ENCODE measurements around the gene UGT1A7.
"Not testable (repeated sequence)": the region's sequence is repeated elsewhere in the genome, so short reads cannot be mapped to it uniquely, and the experiment has no call there.

The UGT1A7 gene

GRCh38 chr2:233714121-233714520, 32.4 kb downstream of the UGT1A7 start:
- no peak for DNase-seq

GRCh38 chr2:233718552-233718951, 36.9 kb downstream of the UGT1A7 start, which contains the start of gene UGT1A4:
Gene UGT1A4 (plus strand): TSS chr2:233718736. CDS start chr2:233718821, 85 bp downstream.
- no peak for DNase-seq

GRCh38 chr2:233728723-233729301, 47.1 kb downstream of the UGT1A7 start, which contains the start of gene UGT1A3:
Gene UGT1A3 (plus strand): TSS chr2:233729042. CDS start chr2:233729127, 85 bp downstream.
- DNase-seq = no peak

GRCh38 chr2:233736868-233737653, 55.4 kb downstream of the UGT1A7 start:
- DNase-seq = not testable (repeated sequence)

- no peak for DNase-seq
Observed at GRCh38 chr2:233740870-233741269, 59.2 kb downstream of the UGT1A7 start.

GRCh38 chr2:233743464-233744259, 62.0 kb downstream of the UGT1A7 start:
- DNase-seq = no peak

GRCh38 chr2:233745073-233745755, 63.5 kb downstream of the UGT1A7 start:
- no peak for DNase-seq

- not testable (repeated sequence) for DNase-seq
Observed at GRCh38 chr2:233745838-233746237, 64.1 kb downstream of the UGT1A7 start.

GRCh38 chr2:233746475-233747282, 65.0 kb downstream of the UGT1A7 start:
- DNase-seq = no peak

- no peak for DNase-seq
Observed at GRCh38 chr2:233747283-233747544, 65.5 kb downstream of the UGT1A7 start.

GRCh38 chr2:233750689-233751088, 69.0 kb downstream of the UGT1A7 start:
- not testable (repeated sequence) for DNase-seq

- not testable (repeated sequence) for DNase-seq
Observed at GRCh38 chr2:233751212-233752009, 69.7 kb downstream of the UGT1A7 start.

GRCh38 chr2:233754872-233755611, 73.3 kb downstream of the UGT1A7 start:
- DNase-seq = no peak

- no peak for DNase-seq
Observed at GRCh38 chr2:233756429-233757081, 74.9 kb downstream of the UGT1A7 start.

GRCh38 chr2:233758141-233758540, 76.4 kb downstream of the UGT1A7 start:
- no peak for DNase-seq

GRCh38 chr2:233758849-233759248, 77.1 kb downstream of the UGT1A7 start:
- DNase-seq = no peak

- no peak for DNase-seq
Observed at GRCh38 chr2:233760043-233760442, 78.3 kb downstream of the UGT1A7 start, which contains the start of gene UGT1A1. Gene UGT1A1 (plus strand): TSS chr2:233760270. CDS start chr2:233760288, 18 bp downstream.

GRCh38 chr2:233761040-233761769, 79.5 kb downstream of the UGT1A7 start:
- no peak for DNase-seq

- DNase-seq = no peak
Observed at GRCh38 chr2:233764264-233764663, 82.6 kb downstream of the UGT1A7 start.

Measured in NCI-H2171 (cell line).